Duodenal mucosa (tissue), 2 donors: ENCODE results near the gene TBX2.

Experiments used
- H3K27ac ChIP-seq: one replicate; pipeline ENCODE4 v1.7.0; 2013; ENCODE audit warnings: low read depth, low read length
- H3K27me3 ChIP-seq, 2 donors: one replicate each; pipeline ENCODE4 v1.7.0; 2013; ENCODE audit warnings: low read length in 2 of 2, control low read depth in 1 of 2; ENCODE audit not compliant: insufficient read depth in 2 of 2, control insufficient read depth in 1 of 2
- H3K36me3 ChIP-seq, 2 donors: one replicate each; pipeline ENCODE4 v1.7.0; 2013; ENCODE audit warnings: low read length in 2 of 2, control low read depth in 1 of 2; ENCODE audit not compliant: insufficient read depth in 2 of 2, control insufficient read depth in 1 of 2
- H3K4me1 ChIP-seq, 2 donors: one replicate each; pipeline ENCODE4 v1.7.0; 2013; ENCODE audit warnings: low read length in 2 of 2, control low read depth in 1 of 2; ENCODE audit not compliant: insufficient read depth in 2 of 2, control insufficient read depth in 1 of 2
- H3K4me3 ChIP-seq, 2 donors: one replicate each; pipeline ENCODE4 v1.7.0; 2013; ENCODE audit warnings: low read length in 2 of 2, low read depth in 1 of 2
- H3K9ac ChIP-seq, 2 donors: one replicate each; pipeline ENCODE4 v1.7.0; 2013; ENCODE audit warnings: low read length in 2 of 2, low read depth in 1 of 2
- H3K9me3 ChIP-seq, 2 donors: one replicate each; pipeline ENCODE4 v1.7.0; 2013; ENCODE audit warnings: low read length in 2 of 2, control low read depth in 1 of 2; ENCODE audit not compliant: control insufficient read depth in 1 of 2

TBX2 gene

GRCh38 chr17:61414936-61415251 lies 15.3 kb downstream of the TBX2 start:
- Histone ChIP-seq H3K27me3 (peaks cover 19 to 23% of the 10 kb centered on the region in 2 donors), H3K36me3 (no peaks in the 10 kb centered on the region), H3K9me3 (no peaks in the 10 kb centered on the region), H3K9ac (no peak overlapping the region), H3K4me3 (no peak overlapping the region), H3K27ac (no peak overlapping the region), H3K4me1 (peaks cover 0 to 18% of the 10 kb centered on the region in 2 donors)

- no peaks in the 10 kb centered on the region for H3K36me3 ChIP-seq
- no peak overlapping the region for H3K4me3 ChIP-seq
- H3K27me3 ChIP-seq: peaks cover 15 to 21% of the 10 kb centered on the region in 2 donors
- no peak overlapping the region for H3K9ac ChIP-seq
- no peak overlapping the region for H3K27ac ChIP-seq
- H3K4me1 ChIP-seq: peaks cover 0 to 11% of the 10 kb centered on the region in 2 donors
- no peaks in the 10 kb centered on the region for H3K9me3 ChIP-seq
Observed at GRCh38 chr17:61415374-61416210, 15.9 kb downstream of the TBX2 start.

DNA sequence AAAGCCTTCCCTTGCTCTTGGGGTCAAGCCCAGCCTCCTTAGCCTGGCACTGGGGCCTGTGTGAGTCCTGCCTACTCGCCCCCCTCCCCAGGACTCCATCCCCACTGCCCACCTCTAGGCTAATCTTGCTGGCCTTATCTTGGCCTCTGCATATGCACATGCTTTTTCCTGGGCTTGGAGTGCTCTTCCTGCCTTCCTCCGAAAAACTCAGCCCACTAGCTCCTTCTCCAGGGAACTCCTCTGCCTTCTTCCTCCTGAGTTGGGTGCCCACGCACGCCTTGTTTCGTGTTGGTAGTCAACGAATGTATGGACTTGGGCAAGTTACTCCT lies 16.5 kb downstream of the TBX2 start:
- H3K4me1 ChIP-seq: peaks cover 0 to 8% of the 10 kb centered on the region in 2 donors
- no peak overlapping the region for H3K9ac ChIP-seq
- no peak overlapping the region for H3K27ac ChIP-seq
- no peaks in the 10 kb centered on the region for H3K36me3 ChIP-seq
- no peaks in the 10 kb centered on the region for H3K9me3 ChIP-seq
- H3K4me3 ChIP-seq: no peak overlapping the region
- H3K27me3 ChIP-seq: peaks cover 19 to 20% of the 10 kb centered on the region in 2 donors

DNA sequence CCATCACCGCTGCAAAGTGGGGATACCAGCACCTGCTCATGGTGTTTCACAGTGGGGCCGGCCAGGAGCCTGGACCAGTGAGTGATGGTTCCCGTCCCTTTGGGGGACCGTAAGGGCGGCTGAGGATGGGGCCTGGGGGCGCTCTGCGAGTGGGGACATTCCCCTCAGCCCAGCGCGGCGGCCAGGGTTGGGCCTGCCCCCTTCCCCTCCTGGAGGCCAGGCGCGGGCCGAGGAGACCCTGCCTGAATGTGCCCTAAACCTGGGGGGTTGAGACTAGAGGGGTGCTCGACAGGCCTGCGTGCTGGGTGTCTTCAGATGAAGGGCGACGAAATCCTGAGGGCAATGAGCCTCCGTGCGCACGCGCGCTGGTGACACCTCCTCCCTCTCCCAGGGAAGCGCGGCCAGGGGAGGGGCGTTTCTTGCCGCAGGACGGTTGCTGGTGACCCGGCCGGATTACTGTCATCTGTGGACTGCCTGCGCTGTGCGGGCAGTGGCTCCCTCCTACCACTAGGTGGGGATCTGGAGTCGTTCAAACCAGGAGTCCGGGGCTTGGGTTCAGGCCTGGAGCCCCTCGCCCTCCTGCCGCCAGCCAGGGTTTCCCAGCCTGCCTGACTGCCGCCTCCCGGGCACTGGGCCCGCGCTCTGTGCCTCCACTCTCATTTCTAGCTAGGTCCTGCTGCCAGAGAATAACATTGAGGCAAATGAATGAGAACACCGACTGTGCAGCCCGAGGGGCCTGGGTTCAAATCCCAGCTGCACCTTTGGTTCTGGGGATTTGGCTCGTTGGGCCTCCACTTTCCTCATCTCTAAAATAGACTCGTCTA lies 17.1 kb downstream of the TBX2 start:
- H3K27ac ChIP-seq: no peak overlapping the region
- H3K27me3 ChIP-seq: peaks cover 19 to 22% of the 10 kb centered on the region in 2 donors
- H3K36me3 ChIP-seq: no peaks in the 10 kb centered on the region
- no peaks in the 10 kb centered on the region for H3K9me3 ChIP-seq
- no peak overlapping the region for H3K9ac ChIP-seq
- H3K4me3 ChIP-seq: peak overlapping the region in 1 of 2 donors; percentile 29
- H3K4me1 ChIP-seq: peaks cover 0 to 5% of the 10 kb centered on the region in 2 donors

DNA sequence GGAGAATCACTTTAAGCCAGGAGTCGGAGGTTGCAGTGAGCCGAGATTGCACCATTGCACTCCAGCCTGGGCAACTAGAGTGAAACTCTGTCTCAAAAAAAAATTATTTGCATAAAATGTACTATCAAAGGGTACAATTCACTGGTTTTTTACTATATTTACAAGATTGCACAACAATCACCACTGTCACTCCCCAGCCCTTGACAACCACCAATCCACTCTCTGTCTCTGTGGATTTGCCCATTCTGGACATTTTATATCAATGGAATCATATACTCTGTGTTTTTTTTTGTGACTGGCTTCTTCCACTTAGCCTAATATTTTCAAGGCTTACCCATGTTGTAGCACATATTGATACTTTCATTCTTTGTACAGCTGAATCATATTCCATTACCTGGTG lies 18.8 kb downstream of the TBX2 start:
- H3K4me1 ChIP-seq: no peaks in the 10 kb centered on the region
- H3K9ac ChIP-seq: no peak overlapping the region
- no peak overlapping the region for H3K4me3 ChIP-seq
- no peaks in the 10 kb centered on the region for H3K36me3 ChIP-seq
- peaks cover 11 to 28% of the 10 kb centered on the region in 2 donors for H3K27me3 ChIP-seq
- H3K9me3 ChIP-seq: no peaks in the 10 kb centered on the region
- H3K27ac ChIP-seq: no peak overlapping the region

GRCh38 chr17:61419496-61420046 lies 19.9 kb downstream of the TBX2 start:
- H3K27me3 ChIP-seq: peaks cover 9 to 35% of the 10 kb centered on the region in 2 donors
- no peaks in the 10 kb centered on the region for H3K36me3 ChIP-seq
- H3K9ac ChIP-seq: no peak overlapping the region

DNA sequence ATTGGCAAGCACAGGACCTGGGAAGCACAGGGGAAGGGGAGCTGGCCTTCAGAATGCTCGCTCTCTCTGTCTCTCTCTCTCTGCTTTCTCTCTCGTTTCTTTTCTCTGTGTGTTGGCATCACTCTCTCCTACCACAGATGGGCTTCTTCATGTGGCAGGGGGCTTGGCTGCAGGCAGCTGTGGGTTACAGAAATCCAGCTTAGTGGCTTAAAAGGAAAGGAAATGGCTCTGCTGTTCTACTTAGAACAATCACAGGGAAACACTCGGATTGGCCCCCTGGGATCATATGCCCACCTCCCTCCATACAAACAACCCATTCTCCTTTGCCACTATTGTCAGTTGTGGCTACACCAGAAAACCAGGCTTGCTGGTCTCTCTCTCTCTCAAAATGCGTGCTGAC lies 20.4 kb downstream of the TBX2 start:
- Histone ChIP-seq H3K4me3 (no peak overlapping the region), H3K27ac (no peak overlapping the region), H3K36me3 (no peaks in the 10 kb centered on the region), H3K9ac (no peak overlapping the region), H3K9me3 (no peaks in the 10 kb centered on the region), H3K4me1 (no peaks in the 10 kb centered on the region), H3K27me3 (peaks cover 12 to 38% of the 10 kb centered on the region in 2 donors)

More at GRCh38 chr17:61419496-61420046, 19.9 kb downstream of the TBX2 start:
- no peak overlapping the region for H3K27ac ChIP-seq
- no peak overlapping the region for H3K4me3 ChIP-seq
- H3K4me1 ChIP-seq: no peaks in the 10 kb centered on the region
- no peaks in the 10 kb centered on the region for H3K9me3 ChIP-seq

DNA sequence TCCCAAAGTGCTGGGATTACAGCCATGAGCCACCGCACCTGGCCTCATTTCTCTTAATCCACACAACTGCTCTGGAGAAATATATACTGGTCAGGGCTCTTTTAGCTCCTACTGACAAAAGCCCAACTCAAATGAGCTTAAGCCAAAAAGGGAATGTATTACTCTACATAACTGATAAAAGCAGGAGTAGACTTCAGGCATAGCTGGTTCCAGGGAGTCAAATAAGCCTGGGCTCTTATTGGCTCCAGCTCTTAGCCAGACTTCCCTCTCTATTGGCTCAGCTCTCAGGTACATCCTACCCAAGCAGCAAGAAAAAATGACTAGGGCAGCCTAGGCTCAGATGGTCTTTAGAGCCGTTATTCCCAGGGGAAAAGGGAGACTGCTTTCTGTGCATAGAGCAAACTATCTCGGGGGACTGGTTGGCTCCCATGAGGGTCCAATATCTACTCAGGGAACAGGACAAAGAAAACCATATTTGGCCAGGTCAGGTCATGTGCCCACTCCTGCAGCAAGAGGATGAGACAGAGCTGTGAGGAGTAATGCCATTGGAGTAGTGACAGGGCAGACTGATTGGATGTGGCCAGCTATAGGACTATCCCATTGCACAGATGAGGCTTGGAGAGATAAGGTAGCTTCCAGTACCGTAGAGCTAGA lies 21.2 kb downstream of the TBX2 start:
- H3K4me3 ChIP-seq: no peak overlapping the region
- H3K9me3 ChIP-seq: no peaks in the 10 kb centered on the region
- H3K27me3 ChIP-seq: peaks cover 12 to 38% of the 10 kb centered on the region in 2 donors
- H3K9ac ChIP-seq: no peak overlapping the region
- H3K4me1 ChIP-seq: no peaks in the 10 kb centered on the region
- no peaks in the 10 kb centered on the region for H3K36me3 ChIP-seq
- H3K27ac ChIP-seq: no peak overlapping the region

DNA sequence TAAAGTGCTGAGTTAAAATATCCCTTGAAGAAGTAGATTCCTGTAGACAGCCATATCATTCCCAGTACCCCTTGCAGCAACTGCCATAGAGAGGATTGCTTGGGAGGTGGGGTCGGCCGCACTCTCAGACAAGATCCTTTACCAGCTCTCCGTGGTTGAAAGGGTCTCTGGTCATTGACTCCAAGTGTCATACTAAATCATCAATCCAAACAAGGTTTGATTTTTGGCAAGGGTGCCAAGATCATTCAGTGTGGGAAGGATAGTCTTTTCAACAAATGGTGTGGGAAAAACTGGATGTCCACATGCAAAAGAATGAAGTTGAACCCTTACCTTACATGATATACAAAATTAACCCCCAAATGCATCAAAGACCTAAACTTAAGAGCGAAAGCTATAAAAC lies 21.8 kb downstream of the TBX2 start:
- H3K9ac ChIP-seq: no peak overlapping the region
- H3K27ac ChIP-seq: no peak overlapping the region
- H3K4me3 ChIP-seq: no peak overlapping the region
- H3K9me3 ChIP-seq: no peaks in the 10 kb centered on the region
- H3K27me3 ChIP-seq: peaks cover 12 to 38% of the 10 kb centered on the region in 2 donors
- H3K36me3 ChIP-seq: no peaks in the 10 kb centered on the region
- H3K4me1 ChIP-seq: no peaks in the 10 kb centered on the region
